Midbrain (tissue), 1 donor: ENCODE measurements around the gene UQCC2.
A peak's percentile ranks its signal among the peaks of the same experiment; 100 is the strongest.

ENCODE experiments used
- DNase-seq: peaks from one replicate; lab custom pipeline; 2025; lab: John Stamatoyannopoulos, UW

The UQCC2 gene

DNA sequence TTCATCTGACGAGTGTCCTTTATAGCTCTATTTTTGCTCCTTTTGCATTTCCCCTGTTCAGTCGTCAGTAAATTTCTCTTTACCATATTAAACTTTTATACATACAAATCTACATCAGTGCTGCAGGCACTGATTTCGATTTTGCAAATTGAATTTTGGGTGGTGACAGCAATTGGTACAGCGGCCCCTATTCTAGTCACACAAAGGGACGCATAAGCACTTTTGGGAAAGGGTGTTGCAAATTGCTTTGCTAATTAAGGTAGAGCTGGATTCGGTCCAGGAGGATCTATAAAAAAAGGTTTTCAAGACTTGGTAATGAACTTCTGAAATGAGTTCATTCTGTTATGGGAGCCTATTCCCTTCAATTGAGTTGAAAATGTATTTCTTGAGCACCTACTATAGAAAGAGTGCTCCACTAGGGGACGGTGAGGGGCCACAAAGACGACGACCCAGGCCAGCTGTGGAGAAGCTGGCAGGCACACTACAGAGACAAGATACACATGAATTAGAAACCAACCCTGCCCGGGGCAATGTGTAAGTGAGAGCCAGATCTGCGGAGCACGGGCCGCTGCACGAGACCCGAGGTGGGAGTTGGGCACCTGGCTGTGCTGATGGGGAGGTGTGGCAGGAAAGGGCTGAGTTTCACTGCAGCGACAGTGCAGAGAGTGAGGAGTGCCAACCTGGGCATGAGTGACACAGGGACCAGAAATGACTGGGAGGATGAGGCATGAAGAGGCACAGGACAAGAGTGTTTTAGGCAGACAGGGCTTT lies 5.4 kb downstream of the UQCC2 start:
- DNase-seq = no peak

DNA sequence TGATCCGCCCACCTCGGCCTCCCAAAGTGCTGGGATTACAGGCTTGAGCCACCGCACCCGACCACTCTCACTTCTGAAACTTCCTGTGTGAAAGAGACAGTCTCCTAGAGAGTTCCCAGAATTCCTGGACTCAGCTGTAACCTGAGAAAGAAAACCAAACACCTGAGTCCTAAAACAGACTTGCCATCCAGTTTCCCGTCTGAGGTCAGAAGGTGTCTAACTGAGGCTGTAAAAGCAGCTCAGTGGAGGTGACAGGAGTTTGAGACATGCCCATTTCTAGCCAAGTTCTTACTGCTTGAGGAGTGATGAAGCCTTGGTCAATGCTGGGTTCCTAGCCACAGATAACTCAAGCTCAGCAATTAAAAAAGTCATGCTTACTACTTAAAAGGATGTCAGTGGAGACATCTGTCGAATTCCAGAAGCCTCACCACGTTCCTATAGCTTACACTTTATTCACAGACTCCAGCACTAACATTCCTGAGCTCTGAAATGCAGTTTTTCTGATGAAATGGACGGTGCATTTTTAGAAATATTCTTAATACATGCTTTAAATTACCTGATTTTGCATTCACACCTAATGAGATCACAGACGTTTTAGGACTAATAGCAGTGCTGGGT lies 6.1 kb downstream of the UQCC2 start:
- DNase-seq = no peak

DNA sequence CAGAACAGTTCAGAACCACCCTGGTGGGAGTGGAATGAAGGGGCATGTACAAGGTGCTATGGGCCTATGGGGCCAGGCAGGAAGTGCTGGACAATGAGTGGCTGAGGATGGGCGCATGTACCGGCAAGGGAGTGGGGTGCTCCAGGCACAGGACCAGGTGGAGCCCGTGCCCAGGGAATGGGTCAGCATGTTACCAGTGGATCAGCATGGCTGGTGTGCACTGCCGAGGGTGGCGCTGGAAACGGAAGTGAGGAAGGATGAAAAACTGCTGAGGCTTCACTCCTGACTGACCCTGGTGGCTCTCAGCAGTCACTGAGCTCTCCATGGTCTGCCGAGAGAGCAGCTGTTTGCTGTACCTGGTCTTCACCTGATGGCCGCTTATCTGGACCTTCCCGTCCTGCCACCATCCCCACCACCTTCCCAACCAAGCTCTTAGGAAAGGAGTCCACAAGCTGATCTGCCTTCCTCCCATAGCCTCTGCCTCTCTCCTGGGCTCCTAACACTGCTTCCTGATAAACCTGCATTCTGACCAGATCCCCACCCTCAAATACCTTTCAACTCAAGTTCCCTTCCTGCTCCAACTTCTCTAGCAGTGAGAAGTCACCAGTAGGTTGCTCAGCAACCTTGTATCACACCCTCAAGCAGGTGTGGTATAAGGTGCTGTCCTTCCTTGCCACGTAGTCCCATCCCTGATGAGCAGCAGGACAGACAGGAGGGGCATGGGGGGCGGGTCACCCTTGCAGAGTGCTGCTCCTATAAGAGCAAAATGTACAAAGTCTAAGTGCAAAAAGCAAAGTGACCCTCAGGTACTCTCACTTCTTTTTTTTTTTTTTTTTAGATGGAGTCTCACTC lies 7.1 kb downstream of the UQCC2 start:
- no peak for DNase-seq

DNA sequence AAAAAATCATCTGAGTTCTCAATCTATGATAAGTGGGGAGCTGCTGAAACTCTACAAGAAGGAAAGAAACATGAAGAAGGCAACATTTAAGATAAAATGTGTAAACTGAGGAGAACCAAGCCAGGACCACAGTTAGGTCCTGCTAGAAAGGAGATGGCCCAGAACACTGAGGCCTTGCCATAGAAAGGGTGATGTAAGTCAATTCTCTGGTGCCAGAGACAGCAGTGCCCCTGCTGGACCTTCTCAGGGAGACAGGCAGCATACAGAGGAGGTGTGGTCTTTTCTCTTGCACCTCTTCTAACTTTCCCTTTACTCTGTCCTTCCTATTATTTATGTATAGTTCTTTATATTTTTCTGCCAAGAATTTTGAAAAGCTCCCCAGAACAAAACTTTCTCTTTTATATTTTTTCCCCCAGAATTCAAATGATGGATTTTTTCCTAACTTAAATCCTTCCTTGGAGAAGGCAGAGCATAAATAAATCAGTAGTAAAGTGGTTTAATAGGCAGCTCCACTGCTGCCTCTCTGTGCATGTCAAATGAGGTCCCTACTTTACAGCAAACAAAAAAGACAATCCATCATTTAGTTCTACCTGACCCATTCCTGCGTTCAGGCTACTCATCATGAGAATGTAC lies 9.0 kb downstream of the UQCC2 start:
- peak; percentile 33 for DNase-seq

DNA sequence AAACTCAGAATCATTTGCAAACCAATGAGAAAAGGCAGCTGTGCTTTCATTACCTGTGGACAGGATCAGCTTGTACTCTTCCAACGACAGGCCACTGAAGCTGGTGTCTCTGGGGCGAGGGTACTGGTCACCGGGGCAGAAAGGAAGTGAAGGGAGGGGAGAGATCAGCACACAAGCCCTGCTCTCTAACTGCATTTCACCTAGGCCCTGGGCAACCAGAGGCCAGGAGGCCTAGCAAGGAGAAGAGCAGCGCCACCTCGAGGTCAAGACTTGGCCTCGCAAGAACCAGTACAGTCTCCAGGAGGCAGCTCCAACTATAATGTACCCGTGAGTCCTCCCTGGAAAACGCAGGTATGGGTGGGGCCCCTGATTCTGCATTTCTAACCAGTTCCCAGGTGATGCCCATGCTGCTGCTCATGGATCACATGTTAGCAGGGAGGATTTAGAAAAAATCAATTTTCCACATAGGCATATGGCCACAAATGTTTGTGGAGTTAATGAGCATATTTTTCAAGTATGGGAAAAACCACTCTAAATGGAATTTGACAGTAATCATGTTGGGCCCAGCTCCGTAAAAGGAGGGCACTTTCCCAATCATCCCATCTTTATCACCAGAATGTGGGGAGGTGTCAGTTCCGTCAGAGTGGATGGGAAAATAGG lies 11.0 kb downstream of the UQCC2 start:
- peak; percentile 31 for DNase-seq

DNA sequence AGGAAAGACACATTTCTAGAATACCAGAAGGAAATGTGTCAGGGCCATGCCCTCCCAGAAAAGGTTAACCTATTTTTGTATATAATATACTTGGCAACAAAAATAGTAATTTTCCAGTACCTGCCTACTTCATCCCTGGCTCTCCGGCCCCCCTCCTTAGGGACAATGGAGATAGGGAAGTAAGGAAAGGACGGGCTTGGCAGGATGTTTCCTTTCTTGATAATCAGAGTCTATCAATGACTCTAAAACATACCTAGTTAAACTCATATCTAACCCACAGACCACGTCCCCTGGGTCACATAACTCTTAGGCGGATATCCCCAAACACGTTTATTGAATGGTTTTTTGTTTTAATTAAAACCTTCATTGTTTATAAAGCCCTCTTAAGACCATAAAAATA lies 11.8 kb downstream of the UQCC2 start:
- DNase-seq = no peak

DNA sequence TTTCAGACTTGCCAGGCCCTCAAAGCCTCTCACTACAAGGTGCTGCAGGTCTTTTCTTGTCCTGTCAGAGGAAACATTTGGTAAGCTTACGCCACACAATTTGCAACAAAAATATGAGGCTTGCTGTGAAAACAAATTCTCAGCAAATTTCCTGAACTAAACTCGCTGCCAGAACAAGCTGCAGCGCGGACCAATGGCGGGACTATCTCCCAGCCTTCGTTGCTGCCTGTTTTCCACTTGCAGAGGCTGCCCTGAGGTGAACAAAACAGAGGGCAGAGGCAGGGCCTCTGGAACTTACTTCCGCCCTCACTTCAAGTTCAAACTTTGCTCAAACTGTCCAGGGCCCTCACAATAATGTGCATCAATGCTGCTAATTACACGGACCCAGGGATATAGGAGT lies 12.4 kb downstream of the UQCC2 start:
- DNase-seq = no peak

DNA sequence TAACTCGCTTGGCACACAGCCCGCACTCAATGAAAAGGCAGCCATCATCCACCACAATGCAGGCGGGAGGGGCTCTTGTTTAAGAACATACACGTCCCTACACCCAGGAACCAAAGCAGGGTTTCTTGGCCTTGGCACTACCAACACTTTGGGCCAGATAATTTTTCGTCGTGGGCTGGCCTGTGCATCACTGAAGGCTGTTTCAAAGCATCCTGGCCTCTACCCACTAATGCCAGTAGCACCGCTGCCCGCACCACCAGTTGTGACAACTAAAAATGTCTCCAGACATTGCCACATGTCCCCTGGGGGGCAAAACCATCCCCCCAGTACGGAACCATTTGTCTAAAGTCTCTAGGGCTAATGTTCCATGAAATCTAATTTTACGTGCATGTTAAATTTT lies 13.0 kb downstream of the UQCC2 start:
- DNase-seq = no peak

DNA sequence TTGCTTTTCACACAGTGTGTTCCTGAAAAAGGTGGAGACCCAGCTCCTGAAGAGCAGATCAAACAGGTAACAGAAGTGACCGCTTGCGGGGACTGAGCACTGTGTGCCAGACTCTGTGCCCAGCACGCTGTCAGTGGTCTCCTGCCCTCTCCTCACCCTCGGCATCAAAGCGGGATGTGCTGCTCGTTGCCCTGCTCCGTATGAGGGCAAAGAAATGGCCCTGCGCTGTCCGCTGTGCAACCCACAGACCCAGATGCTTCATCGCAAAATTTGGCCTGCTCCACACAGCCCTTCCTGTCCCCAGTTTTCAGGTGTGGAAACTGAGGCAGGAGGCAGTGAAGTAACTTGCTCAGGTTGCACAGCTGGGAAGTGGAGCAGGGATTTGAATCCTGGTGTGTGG lies 13.7 kb downstream of the UQCC2 start:
- no peak for DNase-seq

DNA sequence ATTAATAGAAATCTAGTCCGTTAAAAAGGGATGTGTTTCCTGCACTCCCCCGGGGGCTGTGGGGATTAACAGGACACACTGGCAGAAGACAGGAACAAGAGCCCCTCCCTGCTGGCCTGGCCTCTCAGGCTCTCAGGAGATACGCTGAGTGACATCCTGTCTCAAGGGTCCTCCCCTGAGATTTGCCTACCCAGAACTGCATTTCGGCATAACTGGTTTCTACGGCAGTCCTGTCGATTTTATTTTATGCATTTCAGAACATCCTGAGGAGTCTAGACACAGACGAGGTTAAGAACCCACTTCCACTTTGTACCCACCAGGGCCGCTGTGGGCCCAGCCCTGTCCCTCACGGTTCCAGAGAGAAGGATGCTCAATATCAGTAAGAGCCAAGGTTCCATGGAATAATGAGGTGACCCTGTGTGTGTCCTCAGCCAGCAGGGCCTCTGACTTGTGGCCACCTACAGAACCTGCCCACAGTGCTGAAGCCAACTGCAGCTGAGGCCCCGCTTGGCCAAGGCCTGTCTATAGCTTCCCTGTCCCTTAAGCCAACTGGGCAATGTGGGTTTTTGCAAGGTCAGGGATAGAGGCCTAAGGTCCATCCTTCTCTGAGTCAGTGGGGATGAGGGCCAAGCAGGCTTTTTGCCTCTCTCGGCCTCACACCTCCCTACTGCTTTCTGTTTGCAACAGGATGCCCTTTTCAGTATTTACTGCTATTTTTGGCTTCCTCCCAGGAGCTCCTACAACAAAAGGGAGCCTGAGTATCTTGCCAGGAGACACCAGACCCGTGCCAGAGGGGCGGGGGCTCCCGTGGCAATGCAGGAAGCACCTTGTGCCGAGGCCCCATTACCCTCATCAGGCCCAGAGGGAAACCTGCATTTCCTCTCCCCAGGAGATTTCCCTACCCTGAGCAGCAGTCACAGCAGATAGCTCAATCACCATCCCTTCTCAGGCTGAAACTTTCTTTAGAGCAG lies 14.7 kb downstream of the UQCC2 start:
- DNase-seq = no peak

DNA sequence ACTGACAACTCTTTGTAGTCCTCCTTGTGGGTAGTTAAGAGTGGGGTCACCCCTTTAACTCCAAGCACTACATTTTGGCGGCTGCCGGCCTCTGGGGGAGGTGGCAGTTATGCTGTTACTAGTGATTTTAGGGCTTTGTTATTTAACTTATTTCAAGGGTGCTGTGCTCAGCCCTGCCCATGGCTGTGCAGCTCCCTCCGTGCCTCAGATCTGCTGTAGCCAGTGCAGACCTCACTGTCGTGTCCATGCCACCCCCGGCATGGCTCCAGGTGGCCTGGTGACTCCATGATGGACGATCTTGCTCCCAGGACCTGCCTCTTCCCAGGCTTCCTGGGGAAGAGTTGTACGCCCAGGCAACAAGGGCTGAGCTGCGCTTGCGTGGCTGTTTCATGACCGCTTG lies 15.4 kb downstream of the UQCC2 start:
- DNase-seq = no peak

DNA sequence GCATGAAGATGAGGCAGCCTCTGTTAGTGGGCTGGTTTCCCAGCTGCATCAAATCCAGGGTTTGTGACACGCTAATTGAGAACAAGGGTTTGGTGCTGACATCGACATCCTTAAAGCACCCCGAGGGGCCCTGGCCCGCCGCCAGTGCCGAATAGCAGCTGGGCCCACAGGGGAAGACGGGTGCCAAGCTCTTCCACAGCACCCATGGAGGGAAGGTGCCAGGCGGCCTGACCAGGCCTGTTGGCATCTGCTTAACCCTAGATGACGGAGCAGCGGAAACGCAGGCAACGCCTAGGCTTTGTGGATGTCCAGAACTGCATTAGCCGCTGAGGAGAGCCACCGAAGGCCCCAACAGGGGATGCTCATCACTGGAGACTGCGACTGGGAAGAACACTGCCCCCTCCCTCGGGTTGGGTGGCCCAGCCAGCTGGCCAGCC lies 16.0 kb downstream of the UQCC2 start:
- DNase-seq = no peak

DNA sequence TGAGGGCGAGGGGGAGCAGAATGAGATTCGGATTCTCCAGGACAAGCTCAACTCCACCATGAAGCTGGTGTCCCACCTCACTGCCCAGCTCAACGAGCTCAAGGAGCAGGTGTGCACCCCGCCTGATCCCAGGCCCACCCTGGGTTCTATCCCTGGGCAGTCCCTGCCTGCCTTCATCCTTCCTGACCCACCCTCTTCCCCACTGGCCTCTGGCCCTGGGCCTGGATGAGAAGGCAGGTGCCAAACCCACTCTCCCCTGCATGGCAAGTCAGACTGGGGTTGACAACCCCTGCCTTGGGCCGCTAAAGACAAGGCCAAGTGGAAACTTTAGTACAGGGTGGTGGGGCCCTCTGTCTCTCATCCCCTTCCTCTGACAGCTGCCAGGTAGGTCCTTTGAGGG lies 16.5 kb downstream of the UQCC2 start:
- DNase-seq = no peak

DNA sequence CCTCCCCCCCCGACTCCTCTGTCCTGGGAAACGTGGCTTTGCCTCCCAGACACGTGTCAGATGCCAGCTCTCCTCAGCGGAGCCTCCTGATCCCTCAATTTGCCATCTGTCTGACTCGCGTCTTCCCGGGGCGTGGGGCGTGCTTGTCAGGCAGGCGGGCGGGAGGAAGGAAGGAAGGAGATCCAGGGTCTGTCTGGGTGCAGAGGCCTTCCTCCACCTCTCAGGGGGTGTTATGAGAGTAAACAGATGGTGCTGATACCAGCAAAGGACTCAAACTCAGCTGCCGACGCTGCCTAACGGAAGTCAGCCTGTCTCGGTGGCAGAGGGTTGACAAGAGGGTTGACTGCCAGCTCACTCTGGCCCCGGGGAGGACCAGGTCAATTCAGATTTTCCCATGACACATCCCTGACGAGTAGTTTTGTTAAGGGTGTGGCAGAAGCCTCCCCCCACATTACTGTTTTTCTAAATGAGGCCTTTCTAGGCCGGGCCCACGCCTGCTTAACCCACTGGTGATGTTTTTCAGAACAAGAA lies 17.0 kb downstream of the UQCC2 start:
- no peak for DNase-seq

DNA sequence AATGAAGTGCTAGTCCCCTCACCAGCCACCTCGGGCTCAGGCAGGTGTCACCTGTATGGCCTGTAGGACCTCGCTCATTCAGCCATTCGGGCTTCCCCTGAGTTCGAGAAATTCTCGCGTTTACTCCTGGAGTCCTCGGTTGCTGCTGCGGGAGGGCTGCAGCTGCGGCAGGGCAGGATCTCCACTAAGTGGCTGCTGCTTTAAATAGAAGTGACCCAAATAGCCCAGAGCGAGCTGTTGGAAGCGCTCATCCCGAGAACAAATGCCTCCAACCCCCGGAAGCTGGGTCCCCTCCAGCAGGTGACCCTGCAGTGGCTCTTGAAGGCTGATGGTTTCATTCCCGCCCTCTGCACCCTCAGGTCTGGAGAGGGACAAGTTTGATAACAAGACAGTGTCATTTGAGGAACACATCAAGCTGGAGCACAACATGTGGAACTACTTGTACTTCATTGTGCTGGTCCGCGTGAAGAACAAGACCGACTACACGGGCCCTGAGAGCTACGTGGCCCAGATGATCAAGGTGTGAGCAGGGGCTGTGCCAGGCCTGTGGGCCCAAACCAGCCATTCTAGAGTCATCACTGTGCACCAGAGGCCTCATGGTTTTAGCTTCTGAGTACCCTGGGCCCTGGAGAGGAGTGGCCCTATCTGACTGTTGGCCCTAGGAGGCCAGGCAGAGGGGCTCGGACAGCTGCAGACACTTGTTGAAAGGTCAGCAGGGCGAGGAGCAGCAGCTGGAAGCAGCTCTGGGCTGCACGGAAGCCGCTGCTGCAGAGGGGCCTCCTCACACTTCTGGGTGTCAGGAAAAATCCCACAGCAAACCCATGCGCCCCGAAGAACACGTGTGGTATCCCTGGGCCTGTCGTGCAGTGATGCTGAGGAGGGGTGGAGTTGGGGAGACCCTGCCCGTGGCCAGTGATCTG lies 18.1 kb downstream of the UQCC2 start:
- DNase-seq = no peak

DNA sequence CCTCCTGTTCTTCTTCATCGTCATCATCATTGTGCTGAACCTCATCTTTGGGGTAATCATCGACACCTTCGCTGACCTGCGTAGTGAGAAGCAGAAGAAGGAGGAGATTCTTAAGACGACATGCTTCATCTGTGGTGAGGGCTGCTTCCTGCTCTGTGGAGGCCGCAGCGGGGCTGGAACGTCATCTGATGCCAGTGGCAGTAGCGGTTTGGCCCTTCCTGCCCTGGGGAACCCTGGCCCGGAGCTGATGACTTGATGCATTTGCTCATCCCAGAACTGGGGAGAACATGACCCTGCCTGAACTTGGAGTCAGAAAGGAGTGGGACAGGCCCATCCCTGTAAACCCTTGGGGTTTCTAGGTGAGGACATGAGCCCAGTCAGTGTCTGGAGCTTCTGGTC lies 18.7 kb downstream of the UQCC2 start:
- DNase-seq = no peak

DNA sequence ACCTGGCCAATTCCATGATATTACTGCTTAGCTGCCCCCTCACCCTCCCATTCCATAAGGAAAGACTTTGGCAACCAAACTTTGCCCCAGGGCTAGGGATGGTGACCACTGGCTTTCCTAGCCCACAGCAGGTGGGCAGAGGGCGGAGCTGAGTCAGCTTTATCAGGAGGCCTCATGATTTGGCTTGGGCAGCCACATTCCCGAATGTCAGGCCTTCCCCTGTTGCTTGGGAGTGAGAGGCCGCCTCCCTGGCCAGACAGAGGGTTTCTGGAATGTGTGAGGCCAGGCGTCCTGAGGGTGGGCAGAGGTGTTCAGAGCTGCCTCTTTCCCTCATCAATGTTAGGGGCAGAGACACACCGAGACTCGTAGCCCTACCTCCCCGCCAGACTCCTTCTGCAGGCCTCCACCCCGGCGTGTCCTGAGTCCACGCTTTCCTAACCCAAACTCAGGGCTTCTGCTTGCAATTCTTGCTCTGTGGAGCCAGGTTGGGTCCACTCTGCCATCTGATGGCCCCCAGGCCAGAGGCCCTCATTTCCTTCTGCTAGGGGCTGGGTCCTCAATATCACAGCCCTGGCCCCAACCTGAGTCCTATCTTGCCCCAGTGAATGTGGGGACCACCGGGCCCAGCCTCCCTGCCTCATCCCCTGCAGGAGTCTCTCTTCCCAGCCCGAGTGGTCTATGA lies 19.3 kb downstream of the UQCC2 start:
- DNase-seq = no peak

DNA sequence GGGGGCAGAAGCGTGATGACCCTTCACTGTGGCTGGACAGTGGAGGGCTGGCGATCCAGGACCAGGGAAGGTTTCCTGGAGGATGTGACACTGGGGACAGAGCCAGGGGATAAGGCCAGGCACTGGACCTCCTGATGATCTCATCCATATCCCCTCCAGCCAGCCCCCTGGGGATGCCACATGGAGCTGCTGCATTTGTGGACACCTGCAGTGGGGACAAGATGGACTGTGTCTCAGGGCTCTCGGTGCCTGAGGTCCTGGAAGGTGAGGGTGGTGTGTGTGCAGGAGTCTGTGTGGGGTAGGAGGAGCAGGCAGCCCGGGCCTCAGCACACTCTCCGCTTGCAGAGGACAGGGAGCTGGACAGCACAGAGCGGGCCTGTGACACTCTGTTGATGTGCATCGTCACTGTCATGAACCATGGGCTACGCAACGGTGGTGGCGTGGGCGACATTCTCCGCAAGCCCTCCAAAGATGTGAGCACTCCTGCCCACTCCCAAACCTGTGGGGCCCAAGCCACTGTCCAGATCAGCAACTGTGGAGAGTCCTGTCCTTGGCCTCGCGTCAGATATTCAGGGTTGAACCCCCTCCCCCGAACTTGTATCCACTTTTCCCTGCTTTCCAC lies 19.9 kb downstream of the UQCC2 start:
- DNase-seq = no peak
